GM12801 (cell line): ENCODE measurements around the gene NAGPA.

Source experiments
- TF ChIP-seq, protein P1 (sequence below): IDR thresholded peaks from one replicate; pipeline ENCODE4 v1.5.1; 2011; ENCODE audit warnings: control low read depth; ENCODE audit not compliant: insufficient read length; ENCODE audit errors: extremely low read depth

The NAGPA gene, protein sequence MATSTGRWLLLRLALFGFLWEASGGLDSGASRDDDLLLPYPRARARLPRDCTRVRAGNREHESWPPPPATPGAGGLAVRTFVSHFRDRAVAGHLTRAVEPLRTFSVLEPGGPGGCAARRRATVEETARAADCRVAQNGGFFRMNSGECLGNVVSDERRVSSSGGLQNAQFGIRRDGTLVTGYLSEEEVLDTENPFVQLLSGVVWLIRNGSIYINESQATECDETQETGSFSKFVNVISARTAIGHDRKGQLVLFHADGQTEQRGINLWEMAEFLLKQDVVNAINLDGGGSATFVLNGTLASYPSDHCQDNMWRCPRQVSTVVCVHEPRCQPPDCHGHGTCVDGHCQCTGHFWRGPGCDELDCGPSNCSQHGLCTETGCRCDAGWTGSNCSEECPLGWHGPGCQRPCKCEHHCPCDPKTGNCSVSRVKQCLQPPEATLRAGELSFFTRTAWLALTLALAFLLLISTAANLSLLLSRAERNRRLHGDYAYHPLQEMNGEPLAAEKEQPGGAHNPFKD

DNA sequence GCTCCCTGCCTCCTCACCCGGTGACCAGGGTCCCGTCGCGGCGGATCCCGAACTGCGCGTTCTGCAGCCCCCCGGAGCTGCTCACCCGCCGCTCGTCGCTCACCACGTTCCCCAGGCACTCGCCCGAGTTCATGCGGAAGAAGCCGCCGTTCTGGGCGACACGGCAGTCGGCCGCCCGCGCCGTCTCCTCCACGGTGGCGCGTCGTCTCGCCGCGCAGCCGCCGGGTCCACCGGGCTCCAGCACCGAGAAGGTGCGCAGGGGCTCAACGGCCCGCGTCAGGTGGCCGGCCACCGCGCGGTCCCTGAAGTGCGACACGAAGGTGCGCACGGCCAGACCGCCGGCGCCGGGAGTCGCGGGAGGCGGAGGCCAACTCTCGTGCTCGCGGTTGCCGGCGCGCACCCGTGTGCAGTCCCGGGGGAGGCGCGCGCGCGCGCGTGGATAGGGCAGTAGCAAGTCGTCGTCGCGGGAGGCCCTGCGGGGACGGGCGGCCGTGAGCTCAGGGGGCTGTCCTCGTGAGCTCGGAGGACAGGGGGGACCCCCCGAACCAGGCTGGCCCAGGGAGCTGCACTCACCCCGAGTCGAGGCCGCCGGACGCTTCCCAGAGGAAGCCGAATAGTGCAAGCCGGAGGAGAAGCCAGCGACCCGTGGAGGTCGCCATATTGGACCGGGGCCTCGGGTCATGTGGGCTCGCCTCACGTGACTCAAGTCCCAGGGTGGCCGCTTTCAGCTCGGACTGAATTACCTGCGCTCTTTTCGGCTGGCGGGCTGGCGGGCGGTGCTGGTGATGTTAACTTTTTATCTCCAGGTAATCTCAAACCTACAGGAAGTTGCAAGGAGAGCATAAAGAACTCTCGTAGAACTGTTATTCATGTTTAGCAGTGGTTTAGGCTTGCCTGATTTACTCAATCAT lies at the start of gene NAGPA:
TSS of gene NAGPA (minus strand) at position 680 of the 911 bp plus-strand sequence. CDS start at position 659, 21 bp downstream.
- TF ChIP-seq, protein P1, sequence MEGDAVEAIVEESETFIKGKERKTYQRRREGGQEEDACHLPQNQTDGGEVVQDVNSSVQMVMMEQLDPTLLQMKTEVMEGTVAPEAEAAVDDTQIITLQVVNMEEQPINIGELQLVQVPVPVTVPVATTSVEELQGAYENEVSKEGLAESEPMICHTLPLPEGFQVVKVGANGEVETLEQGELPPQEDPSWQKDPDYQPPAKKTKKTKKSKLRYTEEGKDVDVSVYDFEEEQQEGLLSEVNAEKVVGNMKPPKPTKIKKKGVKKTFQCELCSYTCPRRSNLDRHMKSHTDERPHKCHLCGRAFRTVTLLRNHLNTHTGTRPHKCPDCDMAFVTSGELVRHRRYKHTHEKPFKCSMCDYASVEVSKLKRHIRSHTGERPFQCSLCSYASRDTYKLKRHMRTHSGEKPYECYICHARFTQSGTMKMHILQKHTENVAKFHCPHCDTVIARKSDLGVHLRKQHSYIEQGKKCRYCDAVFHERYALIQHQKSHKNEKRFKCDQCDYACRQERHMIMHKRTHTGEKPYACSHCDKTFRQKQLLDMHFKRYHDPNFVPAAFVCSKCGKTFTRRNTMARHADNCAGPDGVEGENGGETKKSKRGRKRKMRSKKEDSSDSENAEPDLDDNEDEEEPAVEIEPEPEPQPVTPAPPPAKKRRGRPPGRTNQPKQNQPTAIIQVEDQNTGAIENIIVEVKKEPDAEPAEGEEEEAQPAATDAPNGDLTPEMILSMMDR: no peak

DNA sequence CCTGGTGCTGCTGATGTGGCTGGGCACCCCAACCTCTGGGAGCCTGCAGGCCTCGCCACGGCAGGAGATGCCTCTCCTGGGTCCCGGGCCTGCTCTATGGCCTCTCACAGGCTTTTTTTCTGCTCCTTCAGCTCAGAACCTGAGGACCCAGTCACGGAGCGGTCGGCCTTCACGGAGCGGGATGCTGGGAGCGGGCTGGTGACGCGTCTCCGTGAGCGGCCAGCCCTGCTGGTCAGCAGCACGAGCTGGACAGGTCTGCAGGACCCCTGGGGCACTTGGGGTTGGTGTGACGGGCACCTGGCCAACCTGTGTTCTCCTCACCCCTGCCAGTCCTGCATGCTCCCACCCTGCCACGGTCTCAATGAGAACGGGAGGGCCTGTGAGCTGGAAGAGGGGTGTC lies 44.9 kb upstream of the NAGPA start:
- TF ChIP-seq, protein P1: no peak

GRCh38 chr16:5077304-5077703 lies 43.6 kb upstream of the NAGPA start:
- TF ChIP-seq, protein P1: no peak

DNA sequence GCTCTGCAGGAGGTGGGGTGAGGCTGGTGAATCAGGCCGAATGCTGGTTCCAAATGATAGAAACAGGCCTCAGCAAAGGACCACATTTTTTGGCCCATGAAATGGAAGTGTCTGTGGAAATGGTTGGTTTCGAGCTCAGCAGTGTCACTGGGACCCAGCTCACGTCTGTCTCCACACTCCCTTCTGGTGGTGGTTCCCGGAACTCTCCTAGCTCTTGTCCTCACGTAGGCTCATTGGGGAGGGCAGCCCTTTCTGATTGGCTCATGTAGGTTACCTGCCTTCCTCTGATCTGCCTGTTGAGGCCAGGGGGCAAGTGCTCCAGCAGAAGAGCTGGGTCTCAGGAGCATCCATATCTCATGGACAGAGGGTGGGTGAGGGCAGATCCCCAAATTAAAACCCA lies 41.9 kb upstream of the NAGPA start:
- TF ChIP-seq, protein P1: no peak

DNA sequence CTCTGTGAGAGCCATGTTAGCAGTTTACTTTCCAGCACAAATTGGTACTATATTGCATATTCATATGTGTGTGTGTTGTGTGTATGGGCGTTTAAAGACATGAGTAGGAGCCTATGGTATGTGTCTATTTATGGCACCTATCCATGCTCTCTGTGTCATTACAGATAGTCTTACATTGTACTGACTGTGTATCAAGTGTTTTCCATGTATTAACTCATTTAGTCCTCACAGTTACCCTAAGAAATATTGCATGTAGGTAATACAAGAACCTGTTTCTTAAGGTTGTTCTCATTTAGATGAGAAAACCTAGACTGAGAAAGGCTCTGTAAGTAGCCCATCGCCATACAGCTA lies 39.5 kb upstream of the NAGPA start:
- TF ChIP-seq, protein P1: no peak

GRCh38 chr16:5072334-5073278 lies 38.9 kb upstream of the NAGPA start:
- TF ChIP-seq, protein P1: no peak
